Transverse colon (tissue), 4 donors: ENCODE results near the gene FOXO1. TPM values are rescaled to one million over a fixed set of nuclear protein-coding genes. Genes with fewer than 3 reads are reported as not detected.

Source experiments
- DNase-seq: peaks from one replicate; pipeline ENCODE4 v3.0.0-alpha.2; 2019
- H3K27ac ChIP-seq, 4 donors: fragments of 200-600 bp; sonication (generic); 2 replicates each; pipeline ENCODE4 v1.5.1; 2016 to 2018; ENCODE audit warnings: inconsistent platforms in 4 of 4
- H3K27me3 ChIP-seq: fragments of 200-600 bp; sonication (generic); 2 replicates; pipeline ENCODE4 v1.5.1; 2017; ENCODE audit warnings: inconsistent platforms
- H3K36me3 ChIP-seq, 4 donors: fragments of 200-600 bp; sonication (generic); 2 replicates each; pipeline ENCODE4 v1.5.1; 2017 to 2019; ENCODE audit warnings: inconsistent platforms in 4 of 4
- H3K4me1 ChIP-seq, 4 donors: fragments of 200-600 bp; sonication (generic); 2 replicates each; pipeline ENCODE4 v1.5.1; 2017 to 2020; ENCODE audit warnings: inconsistent platforms in 4 of 4
- H3K4me3 ChIP-seq, 4 donors: fragments of 200-600 bp; sonication (generic); 1 replicate in 1 of 4; 2 replicates in 3 of 4; pipeline versions ENCODE4 v1.5.1 to v1.6.1; 2017 to 2019; ENCODE audit warnings: inconsistent platforms in 4 of 4
- H3K9me3 ChIP-seq, 2 donors: fragments of 200-600 bp; sonication (generic); 2 replicates each; pipeline ENCODE4 v1.5.1; 2017 to 2019; ENCODE audit warnings: inconsistent platforms in 2 of 2
- CTCF ChIP-seq, 5 experiments: fragments of 200-600 bp in 3 of 5; fragments of 450-650 bp in 2 of 5; sonication (generic) in 3 of 5; IDR thresholded peaks; 1 replicate in 2 of 5; 2 replicates in 3 of 5; pipeline ENCODE4 v1.5.1; 2016 to 2017; ENCODE audit warnings: antibody characterized with exemption in 5 of 5, inconsistent platforms in 3 of 5, mild to moderate bottlenecking in 2 of 5, moderate library complexity in 1 of 5
- EP300 ChIP-seq: sonication (generic); formaldehyde crosslinking; IDR thresholded peaks from one replicate; pipeline ENCODE4 v1.6.1; 2017; ENCODE audit warnings: antibody characterized with exemption, low read depth
- POLR2A ChIP-seq: fragments of 450-650 bp; IDR thresholded peaks from one replicate; pipeline ENCODE4 v1.6.1; 2016; ENCODE audit warnings: antibody characterized with exemption, mild to moderate bottlenecking, moderate library complexity
- POLR2AphosphoS5 ChIP-seq, 3 donors: sonication (generic); formaldehyde crosslinking; IDR thresholded peaks; one replicate each; pipeline ENCODE4 v1.6.1; 2016; ENCODE audit warnings: antibody characterized with exemption in 3 of 3
- WGBS, 2 donors: methylation state at CpG; one replicate each; pipeline ENCODE4 v1.1.5; 2018; ENCODE audit warnings: low coverage in 1 of 2; 5-methylcytosine and 5-hydroxymethylcytosine counted together
- in situ Hi-C, 4 donors: fragments of 200-750 bp; cut with MboI; loops; one replicate each; pipeline versions ENCODE4 v1.15.0 to v1.15.1; 2017; ENCODE audit warnings: low sequenced_read_pairs in 3 of 4, low pct_ligation_motif_present in 1 of 4, low pct_unique_long_range_greater_than_20kb in 1 of 4
- intact Hi-C: fragments of 100-400 bp; cut with DNase I; formaldehyde crosslinking; loops from one replicate; pipeline ENCODE4 v1.15.1; 2023; ENCODE audit warnings: low total_unique reads
- total RNA-seq, 4 donors: library from RNA; depleted of rRNA; stranded (reverse); fragments of >200 nt; gene quantifications; one replicate each; pipeline ENCODE4 v1.1.0, GENCODE V29; 2016

FOXO1 gene
- total RNA-seq, 4 donors from 2014 or later: 19.1 to 48.9 (median 38.3) TPM

DNA sequence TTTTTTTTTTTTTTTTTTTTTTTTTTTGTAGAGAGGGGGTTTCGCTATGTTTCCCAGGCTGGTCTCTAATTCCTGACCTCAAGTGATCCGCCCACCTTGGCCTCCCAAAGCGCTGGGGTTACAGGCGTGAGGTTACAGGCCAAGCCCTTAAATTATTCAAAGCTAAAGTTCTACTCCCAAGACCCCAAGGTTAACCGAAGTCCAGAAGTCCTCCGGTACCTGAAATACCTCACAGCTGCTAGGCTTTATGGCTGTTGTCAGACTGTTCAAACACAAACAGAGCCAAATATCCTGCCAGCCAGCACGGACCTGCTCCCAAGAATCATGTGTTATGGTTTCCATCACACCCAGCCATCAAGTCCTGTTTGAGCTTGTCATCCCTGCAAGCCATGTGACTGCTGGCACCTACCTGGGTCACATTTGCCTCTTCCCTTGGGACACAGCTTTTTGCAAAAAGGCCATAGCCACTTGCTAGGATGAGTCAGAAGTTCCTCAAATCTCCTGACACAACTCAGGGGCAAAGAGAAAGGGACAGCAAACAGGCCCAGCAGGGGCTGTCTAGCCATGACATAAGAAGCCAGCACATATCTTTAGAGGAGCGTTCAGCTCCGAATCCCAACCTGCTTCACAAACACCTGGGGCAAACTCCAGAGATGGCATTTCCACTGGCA is 129.9 kb downstream of the FOXO1 start:
- H3K27me3 ChIP-seq: no peaks in the 10 kb centered on the region
- H3K4me3 ChIP-seq: no peak overlapping the region
- intact Hi-C loops (no loop called here), in situ Hi-C loops (no loop called here)
- peaks cover 0 to 23% (median 4%) of the 10 kb centered on the region in 4 donors for H3K4me1 ChIP-seq
- DNase-seq: peak; percentile 52
- 44% methylated on average over 9 of the region's 9 CpGs; no CpG with 5 or more reads in 1 of the 2 donors for WGBS, 2 donors
- H3K9me3 ChIP-seq: no peaks in the 10 kb centered on the region
- no peak for TF ChIP-seq POLR2A
- TF ChIP-seq POLR2AphosphoS5 (IDR thresholded peaks at IDR 0.05): peak in 1 of 3 donors; percentile 42
- TF ChIP-seq EP300: no peak
- TF ChIP-seq CTCF (IDR thresholded peaks at IDR 0.05): no peak
- H3K36me3 ChIP-seq: no peaks in the 10 kb centered on the region
- H3K27ac ChIP-seq: no peak overlapping the region

DNA sequence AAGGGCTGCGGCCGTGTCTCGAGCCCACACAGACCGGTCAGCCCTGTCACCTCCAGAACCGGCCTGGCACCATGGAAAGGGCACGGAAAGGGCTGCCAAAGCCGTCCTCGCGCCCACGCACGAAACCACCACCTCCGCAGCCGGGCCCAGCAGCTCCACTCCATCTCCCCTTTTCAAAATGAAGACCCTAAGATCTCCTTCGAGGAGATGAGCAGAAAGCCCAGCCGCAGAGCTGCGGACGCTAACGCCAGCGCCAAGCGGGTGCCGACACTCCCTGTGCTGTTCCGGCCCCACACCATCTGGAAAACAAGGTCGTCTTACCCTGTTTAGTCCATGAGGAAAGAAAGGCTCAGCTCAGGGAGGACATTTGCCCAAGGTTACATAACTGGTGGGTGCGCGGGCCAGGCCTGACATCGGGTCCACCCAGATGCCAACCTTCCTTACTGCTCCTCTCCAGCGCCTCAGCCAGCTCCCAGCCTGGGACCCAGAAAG is 131.1 kb downstream of the FOXO1 start:
- in situ Hi-C loops (no loop called here), intact Hi-C loops (no loop called here)
- no peak for DNase-seq
- WGBS, 2 donors: 94 to 97% methylated on average over 6 to 27 of the region's 27 CpGs
- Histone ChIP-seq H3K27ac (no peak overlapping the region), H3K4me3 (no peak overlapping the region), H3K9me3 (no peaks in the 10 kb centered on the region), H3K27me3 (no peaks in the 10 kb centered on the region), H3K4me1 (peaks cover 0 to 21% (median 4%) of the 10 kb centered on the region in 4 donors), H3K36me3 (no peaks in the 10 kb centered on the region)
- TF ChIP-seq EP300 (no peak), CTCF (IDR thresholded peaks at IDR 0.05) (no peak), POLR2A (no peak), POLR2AphosphoS5 (IDR thresholded peaks at IDR 0.05) (no peak)

DNA sequence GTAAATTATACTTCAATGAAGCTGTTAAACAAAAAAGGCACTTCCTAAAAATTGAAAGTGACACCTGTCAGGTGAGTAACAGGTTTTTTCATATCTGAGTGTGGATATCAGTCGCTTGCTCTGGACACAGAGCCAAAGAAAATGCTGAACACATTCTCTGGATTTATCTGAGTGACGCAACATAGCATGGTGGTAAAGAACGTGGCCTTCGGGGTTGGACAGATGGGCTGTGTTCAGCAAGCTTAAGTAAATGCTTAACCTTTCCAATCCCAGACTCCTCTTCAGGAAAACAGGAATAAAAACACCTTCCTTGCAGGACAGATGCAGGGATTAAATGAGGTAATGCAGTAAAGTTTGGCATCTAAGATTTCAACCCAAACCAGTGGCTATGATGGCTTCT is 132.0 kb downstream of the FOXO1 start:
- no peak overlapping the region for H3K27ac ChIP-seq
- intact Hi-C loops: no loop called here

DNA sequence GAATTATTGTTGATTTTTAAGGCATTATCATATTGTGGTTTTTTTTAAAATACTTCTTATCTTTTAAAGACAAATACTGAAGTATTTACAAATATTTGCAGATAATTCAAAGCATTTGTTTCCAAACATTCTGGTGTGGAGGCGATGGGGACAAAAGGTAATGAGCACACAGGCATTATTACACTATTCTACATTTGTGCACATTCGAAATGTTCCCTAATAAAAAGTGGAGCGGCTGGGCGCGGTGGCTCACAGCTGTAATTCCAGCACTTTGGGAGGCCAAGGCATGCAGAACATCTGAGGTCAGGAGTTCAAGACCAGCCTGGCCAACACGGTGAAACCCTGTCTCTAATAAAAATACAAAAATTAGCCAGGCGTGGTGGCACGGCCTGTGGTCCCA is 133.4 kb downstream of the FOXO1 start:
- Histone ChIP-seq H3K9me3 (no peaks in the 10 kb centered on the region), H3K4me3 (no peak overlapping the region), H3K27me3 (no peaks in the 10 kb centered on the region), H3K27ac (no peak overlapping the region), H3K4me1 (peaks cover 0 to 12% (median 1%) of the 10 kb centered on the region in 4 donors), H3K36me3 (no peaks in the 10 kb centered on the region)
- TF ChIP-seq CTCF (IDR thresholded peaks at IDR 0.05): no peak
- no peak for TF ChIP-seq POLR2AphosphoS5 (IDR thresholded peaks at IDR 0.05)
- TF ChIP-seq POLR2A: no peak
- no peak for TF ChIP-seq EP300
- in situ Hi-C loops: no loop called here
- intact Hi-C loops: no loop called here
- WGBS, 2 donors: 53 to 56% methylated on average over 6 to 8 of the region's 8 CpGs
- DNase-seq: no peak

More for the DNA sequence above, 132.0 kb downstream of the FOXO1 start:
- H3K4me3 ChIP-seq: no peak overlapping the region
- 68 to 85% methylated on average over 2 to 4 of the region's 4 CpGs for WGBS, 2 donors
- H3K36me3 ChIP-seq: no peaks in the 10 kb centered on the region
- no peak for TF ChIP-seq CTCF (IDR thresholded peaks at IDR 0.05)
- TF ChIP-seq POLR2AphosphoS5 (IDR thresholded peaks at IDR 0.05): no peak
- TF ChIP-seq POLR2A: no peak
- no peak for TF ChIP-seq EP300
- DNase-seq: no peak
- in situ Hi-C loops: no loop called here
- H3K4me1 ChIP-seq: peaks cover 0 to 12% (median 1%) of the 10 kb centered on the region in 4 donors
- no peaks in the 10 kb centered on the region for H3K9me3 ChIP-seq
- no peaks in the 10 kb centered on the region for H3K27me3 ChIP-seq
